ENCODE data around the gene SERPINI1. TPM values are rescaled to one million over a fixed set of nuclear protein-coding genes. Genes with fewer than 3 reads are reported as not detected.

The SERPINI1 gene
- total RNA-seq, 1 donor from 2014 or later, result 2.9 TPM

DNA sequence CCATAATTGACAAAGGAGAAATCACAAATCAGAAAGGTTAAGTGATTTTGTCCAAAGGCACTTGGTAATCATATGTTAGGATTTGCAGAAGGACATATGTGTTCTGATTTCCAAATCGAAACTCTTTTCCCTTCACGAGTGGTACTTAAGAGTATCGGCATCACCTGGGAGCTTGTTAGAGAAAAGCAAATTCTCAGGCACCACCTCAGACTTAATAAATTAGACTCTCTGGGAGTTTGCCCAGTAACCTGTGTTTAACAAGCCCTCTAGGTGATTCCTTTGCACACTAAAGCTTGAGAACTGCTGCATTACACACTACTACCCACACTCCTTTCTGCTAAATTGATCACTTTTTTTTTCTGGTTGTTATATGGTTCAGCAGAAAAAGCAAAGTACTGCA is 116.2 kb downstream of the SERPINI1 start:
- TF ChIP-seq, protein P1, sequence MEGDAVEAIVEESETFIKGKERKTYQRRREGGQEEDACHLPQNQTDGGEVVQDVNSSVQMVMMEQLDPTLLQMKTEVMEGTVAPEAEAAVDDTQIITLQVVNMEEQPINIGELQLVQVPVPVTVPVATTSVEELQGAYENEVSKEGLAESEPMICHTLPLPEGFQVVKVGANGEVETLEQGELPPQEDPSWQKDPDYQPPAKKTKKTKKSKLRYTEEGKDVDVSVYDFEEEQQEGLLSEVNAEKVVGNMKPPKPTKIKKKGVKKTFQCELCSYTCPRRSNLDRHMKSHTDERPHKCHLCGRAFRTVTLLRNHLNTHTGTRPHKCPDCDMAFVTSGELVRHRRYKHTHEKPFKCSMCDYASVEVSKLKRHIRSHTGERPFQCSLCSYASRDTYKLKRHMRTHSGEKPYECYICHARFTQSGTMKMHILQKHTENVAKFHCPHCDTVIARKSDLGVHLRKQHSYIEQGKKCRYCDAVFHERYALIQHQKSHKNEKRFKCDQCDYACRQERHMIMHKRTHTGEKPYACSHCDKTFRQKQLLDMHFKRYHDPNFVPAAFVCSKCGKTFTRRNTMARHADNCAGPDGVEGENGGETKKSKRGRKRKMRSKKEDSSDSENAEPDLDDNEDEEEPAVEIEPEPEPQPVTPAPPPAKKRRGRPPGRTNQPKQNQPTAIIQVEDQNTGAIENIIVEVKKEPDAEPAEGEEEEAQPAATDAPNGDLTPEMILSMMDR (conservative IDR thresholded peaks at IDR 0.05; ENCODE audit: low read depth, low read length), result no peak
- no peak overlapping the region for H3K4me3 ChIP-seq (ENCODE audit: low read depth, low read length)
- DNase-seq (ENCODE audit: low read depth), result no peak

- H3K4me3 ChIP-seq (ENCODE audit: low read depth, low read length), result no peak overlapping the region
- DNase-seq (ENCODE audit: low read depth), result no peak
- TF ChIP-seq, protein P1 (conservative IDR thresholded peaks at IDR 0.05; ENCODE audit: low read depth, low read length), result no peak
These were observed 116.7 kb downstream of the SERPINI1 start for GRCh38 chr3:167852216-167852615.

DNA sequence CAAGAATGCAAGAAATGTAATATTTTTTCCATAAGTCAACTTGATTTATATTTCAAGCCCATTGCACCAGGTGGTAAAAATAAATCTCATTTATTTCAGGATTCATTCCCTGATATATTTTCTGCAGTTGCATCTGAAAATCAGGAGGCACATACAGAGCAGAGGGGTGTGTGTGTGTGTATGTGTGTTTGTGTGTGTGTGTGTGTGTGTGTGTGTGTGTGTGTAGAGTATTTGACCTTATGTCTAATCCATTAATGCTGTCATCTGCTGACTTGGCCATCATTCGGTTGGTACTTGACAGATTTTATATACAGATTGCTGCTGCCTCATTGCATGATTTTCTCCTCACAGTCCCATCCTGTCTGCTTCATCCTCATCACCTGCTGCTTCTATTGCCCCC is 118.5 kb downstream of the SERPINI1 start:
- no peak for DNase-seq (ENCODE audit: low read depth)
- no peak overlapping the region for H3K4me3 ChIP-seq (ENCODE audit: low read depth, low read length)
- TF ChIP-seq, protein P1 (conservative IDR thresholded peaks at IDR 0.05; ENCODE audit: low read depth, low read length), result no peak

DNA sequence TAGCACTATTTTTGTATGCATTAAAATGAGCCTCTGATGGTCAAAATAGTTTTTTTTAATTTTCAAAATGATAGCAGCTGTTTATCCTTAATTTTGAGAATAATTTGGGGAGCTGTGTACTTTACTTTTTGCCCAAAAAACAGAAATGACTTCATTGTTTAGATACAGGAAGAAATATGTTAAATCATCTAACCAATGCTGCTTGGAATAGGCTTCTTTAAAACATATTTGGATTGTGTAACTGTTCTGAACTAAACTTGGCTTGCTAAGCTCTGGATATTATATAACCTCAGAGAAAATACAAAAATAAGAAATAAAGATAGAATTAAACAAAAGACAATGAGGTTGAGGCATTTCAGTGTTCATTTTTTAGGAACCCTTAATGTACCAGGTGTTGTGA is 119.3 kb downstream of the SERPINI1 start:
- no peak for DNase-seq (ENCODE audit: low read depth)
- TF ChIP-seq, protein P1 (conservative IDR thresholded peaks at IDR 0.05; ENCODE audit: low read depth, low read length), result no peak
- no peak overlapping the region for H3K4me3 ChIP-seq (ENCODE audit: low read depth, low read length)

DNA sequence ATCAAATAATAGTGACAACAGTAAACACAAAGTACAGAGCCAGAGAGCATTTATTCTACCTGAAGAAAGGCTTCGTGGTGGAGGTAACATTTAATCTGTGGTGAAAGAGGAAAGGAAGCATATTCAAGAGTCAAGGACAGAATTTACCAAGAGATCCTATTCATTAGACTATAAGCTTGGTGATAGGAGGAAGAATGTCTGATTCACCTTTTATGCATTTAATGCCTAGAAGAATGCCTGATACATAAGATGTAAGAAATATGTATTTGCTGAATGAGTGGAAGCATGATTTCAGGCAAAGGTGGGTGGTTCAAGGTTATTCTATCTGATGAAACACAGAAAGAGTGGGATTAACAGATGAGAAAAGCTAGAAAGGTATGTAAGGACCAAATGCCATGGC is 119.8 kb downstream of the SERPINI1 start:
- no peak for DNase-seq (ENCODE audit: low read depth)
- H3K4me3 ChIP-seq (ENCODE audit: low read depth, low read length), result no peak overlapping the region
- TF ChIP-seq, protein P1 (conservative IDR thresholded peaks at IDR 0.05; ENCODE audit: low read depth, low read length), result no peak

DNA sequence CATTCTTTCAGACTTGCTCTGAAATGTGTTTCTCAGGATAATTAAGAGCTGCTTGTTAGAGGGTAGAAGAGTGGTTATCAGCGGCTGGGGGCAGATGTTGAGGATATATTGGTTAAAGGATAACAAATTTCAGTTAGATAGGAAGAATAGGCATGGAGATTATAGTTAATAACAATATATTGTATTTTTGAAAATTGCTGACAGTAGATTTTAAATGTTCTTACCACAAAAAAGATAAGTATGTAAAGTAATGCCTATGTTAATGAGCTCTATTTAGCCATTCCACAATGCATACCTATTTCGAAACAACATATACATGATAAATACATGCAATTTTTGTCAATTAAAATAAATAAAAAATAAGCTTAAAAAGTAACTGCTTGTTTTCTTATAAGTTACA is 123.3 kb downstream of the SERPINI1 start:
- TF ChIP-seq, protein P1 (conservative IDR thresholded peaks at IDR 0.05; ENCODE audit: low read depth, low read length), result no peak
- no peak for DNase-seq (ENCODE audit: low read depth)
- H3K4me3 ChIP-seq (ENCODE audit: low read depth, low read length), result no peak overlapping the region

DNA sequence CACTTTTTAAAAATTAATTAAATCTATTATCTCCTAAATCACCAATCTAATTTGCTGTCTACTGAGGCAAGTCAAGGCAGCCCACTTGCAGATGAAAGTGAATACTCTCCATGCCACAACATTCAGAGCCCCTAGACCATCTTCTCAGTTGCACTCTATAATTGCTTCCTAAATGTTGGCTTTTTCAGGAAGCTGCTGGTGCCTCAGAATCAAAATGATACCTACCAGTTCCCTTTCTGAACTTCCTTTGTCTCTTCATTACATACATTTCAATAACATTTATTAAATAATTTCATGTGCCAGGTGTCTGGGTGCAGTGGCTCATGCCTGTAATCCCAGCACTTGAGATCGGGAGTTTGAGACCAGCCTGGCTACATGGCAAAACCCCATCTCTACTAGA is 124.1 kb downstream of the SERPINI1 start:
- TF ChIP-seq, protein P1 (conservative IDR thresholded peaks at IDR 0.05; ENCODE audit: low read depth, low read length), result no peak
- DNase-seq (ENCODE audit: low read depth), result no peak
- no peak overlapping the region for H3K4me3 ChIP-seq (ENCODE audit: low read depth, low read length)
